Right ventricle myocardium inferior (tissue), 1 donor: ENCODE results near the gene MAML3. TPM values are rescaled to one million over a fixed set of nuclear protein-coding genes. Genes with fewer than 3 reads are reported as not detected.

Experiments
- ATAC-seq: fragments of 200-7000 bp; cut with Tn5 transposase; one replicate; pipeline ENCODE4 v1.9.1; 2020; ENCODE audit warnings: mild to moderate bottlenecking, moderate library complexity
- DNase-seq: peaks from one replicate; pipeline ENCODE4 v3.0.0; 2021; ENCODE audit errors: missing footprints
- intact Hi-C: fragments of 100-400 bp; cut with DNase I; formaldehyde crosslinking; loops from one replicate; pipeline ENCODE4 v1.11.0; 2022
- total RNA-seq: library from RNA; stranded (reverse); fragmentation: NEBNext Ultra II Directional; extraction: Animal tissue kit (Norgen Biotek cat#: 25700); gene quantifications from one replicate; pipeline ENCODE4 v1.2.1, GENCODE V29; 2021
- donor health status: DM: no; HTN: yes; CAD: no; lungs with severe emphysema.

The MAML3 gene
- total RNA-seq, 1 donor from 2014 or later, result 2.3 TPM

- DNase-seq (no peak), ATAC-seq (no peak)
- intact Hi-C loops, result no loop called here
These were observed 267.2 kb downstream of the MAML3 start for GRCh38 chr4:139886798-139887197.

- ATAC-seq (no peak), DNase-seq (no peak)
- intact Hi-C loops, result no loop called here
These were observed 269.5 kb downstream of the MAML3 start for GRCh38 chr4:139884438-139884837.

GRCh38 chr4:139880841-139881240 lies 273.1 kb downstream of the MAML3 start:
- DNase-seq (no peak), ATAC-seq (no peak)
- intact Hi-C loops, result no loop called here

GRCh38 chr4:139878050-139878449 lies 275.9 kb downstream of the MAML3 start:
- intact Hi-C loops, result no loop called here
- DNase-seq, result no peak
- no peak for ATAC-seq

DNA sequence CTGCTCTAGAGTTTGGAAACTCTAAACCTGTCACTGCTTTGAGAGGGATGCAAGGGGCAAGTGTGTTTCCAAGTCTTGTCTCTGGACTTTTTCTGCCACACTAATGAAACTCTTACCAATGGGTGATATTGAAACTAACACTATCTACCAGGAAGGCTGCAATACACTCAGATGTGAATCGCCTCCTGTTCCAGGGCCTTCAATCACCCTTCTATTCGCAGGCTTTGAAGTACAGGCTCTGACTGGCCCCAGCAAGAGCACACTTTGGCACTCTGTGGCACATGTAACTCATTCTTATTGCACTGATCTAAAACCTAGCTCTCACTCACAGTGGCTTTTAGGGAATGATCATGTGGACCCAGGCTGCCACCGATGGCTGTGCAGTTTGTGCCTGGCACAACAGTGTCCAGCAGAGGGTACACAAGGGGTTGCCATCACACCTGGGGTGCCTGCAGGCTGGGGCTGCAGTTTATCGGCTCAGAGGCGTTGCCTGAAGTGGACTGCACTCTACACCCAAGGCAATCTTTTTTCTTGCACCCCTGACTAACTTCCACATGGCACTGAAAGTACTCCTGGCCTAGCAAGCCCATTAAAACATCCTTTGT lies 277.5 kb downstream of the MAML3 start:
- DNase-seq, result no peak
- peak; percentile 34 for ATAC-seq
- intact Hi-C loops, result no loop called here

- intact Hi-C loops, result no loop called here
- no peak for ATAC-seq
- no peak for DNase-seq
These were observed 278.6 kb downstream of the MAML3 start for GRCh38 chr4:139875411-139875825.

DNA sequence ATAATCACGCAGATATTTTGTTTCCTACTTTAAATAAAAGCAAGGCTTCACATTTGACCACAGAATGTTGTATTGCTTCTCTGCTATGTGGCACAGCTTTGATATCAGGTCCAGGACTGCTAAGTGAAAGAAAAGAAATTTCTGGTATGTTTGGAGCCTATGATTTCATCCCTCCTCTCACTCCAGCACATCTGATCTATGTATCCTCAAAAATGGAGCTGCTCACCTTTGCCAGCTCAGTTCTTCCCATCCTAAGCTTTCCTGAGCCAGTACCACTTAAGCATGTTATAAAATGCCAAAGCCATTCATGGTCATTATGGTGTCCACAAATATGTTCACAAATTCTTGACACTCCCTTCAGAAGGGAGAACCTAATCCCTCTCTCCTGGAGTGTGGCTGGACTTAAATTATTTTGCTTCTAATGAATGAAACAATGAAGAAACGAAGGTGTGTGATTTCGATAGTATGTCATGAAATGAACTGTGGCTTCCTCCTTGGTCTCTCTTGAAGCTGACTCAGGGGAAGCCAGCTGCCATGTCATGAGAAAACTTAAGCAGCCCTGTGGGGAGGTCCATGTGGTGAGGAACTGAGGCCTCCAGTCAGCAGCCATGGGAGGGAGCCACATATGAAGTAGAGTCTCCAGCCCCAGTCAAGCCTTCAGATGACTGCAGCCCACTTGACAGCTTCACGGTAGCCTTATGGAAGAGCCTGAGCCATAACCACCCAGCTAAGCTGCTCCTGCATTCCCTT lies 280.7 kb downstream of the MAML3 start:
- DNase-seq (no peak), ATAC-seq (no peak)
- intact Hi-C loops, result no loop called here

- ATAC-seq, result no peak
- DNase-seq, result no peak
- intact Hi-C loops, result no loop called here
These were observed 281.7 kb downstream of the MAML3 start for GRCh38 chr4:139872274-139872673.

DNA sequence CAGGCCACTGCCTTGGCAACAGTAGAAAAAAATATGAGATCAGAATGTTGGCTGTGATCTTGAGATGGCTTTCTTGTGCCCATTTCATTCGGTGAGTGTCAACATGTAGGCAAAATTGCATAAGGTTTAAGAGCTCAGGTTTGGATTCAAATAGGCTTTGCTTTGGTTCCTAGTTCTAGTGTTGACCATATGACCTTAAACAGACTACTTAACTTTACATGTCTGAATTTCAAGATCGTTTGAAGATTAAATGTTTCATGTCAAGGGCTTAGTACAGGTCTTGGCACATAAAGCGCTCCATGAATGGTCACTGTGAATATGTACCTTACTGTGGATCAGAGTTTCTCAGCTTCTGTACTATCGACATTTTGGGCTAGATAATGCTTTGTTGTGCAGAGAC lies 284.2 kb downstream of the MAML3 start:
- intact Hi-C loops, result no loop called here
- ATAC-seq, result no peak
- no peak for DNase-seq

DNA sequence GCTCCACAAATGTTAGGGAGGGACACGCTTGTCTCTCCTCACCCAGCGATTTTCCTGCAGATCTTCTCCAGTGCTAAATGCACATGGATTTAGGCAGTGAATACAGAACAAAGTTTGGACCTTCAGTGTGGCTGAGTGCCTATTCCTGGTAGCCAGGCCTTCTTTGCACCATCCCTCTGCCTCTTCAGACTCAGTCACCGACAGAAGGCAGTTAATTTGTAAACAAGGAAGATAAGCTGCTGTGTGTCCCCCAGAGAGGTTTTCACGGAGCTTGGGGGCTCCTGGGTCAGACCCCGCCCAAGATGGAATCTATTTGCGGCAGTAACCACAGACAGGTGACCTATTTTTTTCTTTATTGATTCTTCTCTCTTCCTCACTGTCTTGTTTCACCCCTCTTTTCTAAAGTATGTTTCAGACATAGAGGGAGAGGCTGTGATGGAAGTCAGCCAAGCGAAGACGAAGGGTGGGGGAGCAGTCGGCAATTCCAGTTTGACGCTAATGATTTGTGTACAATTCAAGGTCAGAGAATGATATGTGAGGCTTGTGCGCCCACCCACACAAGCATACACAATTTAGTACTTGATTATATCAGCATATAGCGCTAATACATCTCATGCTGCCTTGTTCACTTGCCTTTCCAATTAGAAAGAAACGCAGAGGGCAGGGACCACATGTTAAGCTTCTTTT lies 287.6 kb downstream of the MAML3 start:
- DNase-seq (no peak), ATAC-seq (no peak)
- intact Hi-C loops, result no loop called here

DNA sequence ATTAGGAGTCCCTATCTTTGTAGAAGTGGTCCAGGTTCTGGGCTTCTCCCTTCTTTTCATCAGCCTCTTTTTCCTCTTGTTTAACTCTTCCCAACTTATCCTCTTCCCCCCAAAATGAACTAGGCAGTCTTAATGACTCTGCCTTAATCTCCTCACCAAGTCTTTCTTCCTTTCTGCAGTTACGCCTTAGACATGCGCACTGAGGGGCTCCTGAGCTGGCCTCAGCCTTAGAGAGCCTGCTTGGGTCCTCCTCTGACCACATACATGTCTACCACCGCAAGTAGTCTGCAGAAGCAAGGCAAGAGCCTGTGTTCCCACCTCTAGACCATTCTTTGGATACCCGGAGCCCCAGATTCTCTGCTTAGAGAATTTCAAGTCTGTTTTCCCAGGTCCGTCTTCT lies 288.4 kb downstream of the MAML3 start:
- no peak for DNase-seq
- intact Hi-C loops, result no loop called here
- ATAC-seq, result no peak

GRCh38 chr4:139863531-139863930 lies 290.5 kb downstream of the MAML3 start:
- DNase-seq, result no peak
- ATAC-seq, result no peak
- intact Hi-C loops, result loop anchor here (5.0 kb wide), 1 partner anchor 131 kb away; no protein-coding TSS in a partner anchor

DNA sequence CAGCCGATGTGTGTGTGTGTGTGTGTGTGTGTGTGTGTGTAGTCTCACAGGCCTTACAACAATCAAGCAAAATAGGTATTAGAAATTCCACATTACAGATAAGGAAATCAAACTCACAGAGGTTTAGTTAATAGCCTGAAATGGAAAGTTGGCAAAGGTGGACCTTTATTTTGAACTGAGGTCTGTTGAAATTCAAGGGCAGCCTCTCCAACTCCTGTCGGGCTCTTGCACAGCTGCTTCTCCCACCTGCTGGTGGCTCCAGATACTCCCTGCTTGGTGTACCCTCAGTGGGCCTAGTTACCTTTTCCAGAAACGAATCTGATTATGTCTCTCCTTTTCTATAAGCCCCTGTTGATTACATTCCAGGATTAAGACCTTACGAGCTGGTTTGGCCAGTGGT lies 292.5 kb downstream of the MAML3 start:
- DNase-seq (no peak), ATAC-seq (no peak)
- intact Hi-C loops, result loop anchor here (5.0 kb wide), 1 partner anchor 129 kb away; no protein-coding TSS in a partner anchor

DNA sequence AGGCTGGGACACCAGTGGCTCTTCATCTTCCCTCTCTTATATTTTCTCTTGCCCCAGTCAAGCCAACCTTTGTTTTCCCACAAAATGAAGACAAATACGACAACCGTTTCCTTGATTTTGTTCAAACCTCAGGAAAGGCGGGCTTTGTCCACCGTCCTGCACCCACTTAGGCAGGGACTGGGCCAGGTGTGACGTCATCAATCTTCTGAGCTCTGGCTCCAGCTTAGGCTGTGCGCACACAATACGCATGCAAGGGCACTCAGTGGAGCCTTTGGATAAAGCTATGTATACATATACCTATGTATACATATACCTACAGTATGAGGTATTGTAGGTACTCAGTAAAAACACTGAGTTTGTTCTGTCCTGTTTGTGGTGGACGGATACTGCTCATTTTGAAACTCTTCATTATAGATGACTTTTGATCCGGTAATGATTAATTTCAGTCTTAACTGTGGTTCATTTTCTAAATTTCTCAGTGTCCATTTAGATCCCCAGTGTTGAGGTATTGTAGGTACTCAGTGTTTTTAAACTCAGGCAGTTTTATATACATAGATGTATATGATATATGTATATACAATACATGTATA lies 293.5 kb downstream of the MAML3 start:
- intact Hi-C loops, result loop anchor here (5.0 kb wide), 1 partner anchor 128 kb away; no protein-coding TSS in a partner anchor
- DNase-seq (no peak), ATAC-seq (no peak)

GRCh38 chr4:139859876-139860275 lies 294.1 kb downstream of the MAML3 start:
- ATAC-seq, result no peak
- intact Hi-C loops, result loop anchor here (5.0 kb wide), 1 partner anchor 128 kb away; no protein-coding TSS in a partner anchor
- no peak for DNase-seq

GRCh38 chr4:139858436-139859205 lies 295.4 kb downstream of the MAML3 start:
- ATAC-seq (no peak), DNase-seq (no peak)
- intact Hi-C loops, result no loop called here

DNA sequence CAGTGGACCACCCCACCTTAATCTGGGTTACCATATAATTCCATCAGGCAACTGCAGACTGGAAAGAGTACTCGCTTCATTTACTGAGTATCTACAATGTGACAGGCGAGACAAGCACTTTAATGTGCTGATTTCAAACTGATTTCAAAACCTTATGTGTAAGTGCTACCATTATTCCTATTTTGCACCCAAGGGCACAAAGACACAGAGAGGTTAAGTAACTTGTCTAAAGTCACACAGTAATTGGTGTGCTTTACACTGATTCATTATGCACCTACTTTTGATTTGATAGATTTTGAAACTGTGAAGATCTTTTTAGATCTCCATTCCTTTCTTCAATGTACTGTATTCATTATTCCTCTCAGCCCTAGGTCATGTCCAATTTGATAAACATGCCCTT lies 296.0 kb downstream of the MAML3 start:
- intact Hi-C loops, result no loop called here
- ATAC-seq, result no peak
- no peak for DNase-seq

DNA sequence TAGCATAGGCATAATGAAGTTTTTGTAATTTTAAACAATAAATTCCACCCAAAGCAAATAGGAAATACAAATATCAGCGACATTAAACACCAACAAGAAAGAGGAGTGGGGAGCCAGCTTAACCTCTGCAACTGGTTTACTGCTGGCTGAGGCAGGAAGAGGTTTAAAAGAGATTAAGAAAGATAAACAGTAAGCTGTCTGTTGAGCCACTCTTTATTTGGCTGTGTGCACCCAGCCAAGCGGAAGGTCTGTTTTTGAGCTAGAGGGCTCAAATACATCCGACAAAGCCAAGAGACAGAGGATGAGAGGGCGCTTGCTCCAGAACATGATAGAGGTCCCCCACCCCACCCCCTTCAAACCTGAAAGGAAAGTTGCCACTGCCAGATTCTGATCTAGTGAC lies 297.0 kb downstream of the MAML3 start:
- no peak for DNase-seq
- intact Hi-C loops, result no loop called here
- no peak for ATAC-seq
